Measurements from ENCODE around the gene BCDIN3D. TPM values are rescaled to one million over a fixed set of nuclear protein-coding genes. Genes with fewer than 3 reads are reported as not detected.
A peak's percentile ranks its signal among the peaks of the same experiment; 100 is the strongest.
"Not testable (repeated sequence)": the region's sequence is repeated elsewhere in the genome, so short reads cannot be mapped to it uniquely, and the experiment has no call there.

BCDIN3D gene
- total RNA-seq, 3 donors from 2014 or later: 2.2 to 6.0 (median 3.9) TPM

- no peaks in the 10 kb centered on the region for H3K9me3 ChIP-seq
- TF ChIP-seq, protein P1, sequence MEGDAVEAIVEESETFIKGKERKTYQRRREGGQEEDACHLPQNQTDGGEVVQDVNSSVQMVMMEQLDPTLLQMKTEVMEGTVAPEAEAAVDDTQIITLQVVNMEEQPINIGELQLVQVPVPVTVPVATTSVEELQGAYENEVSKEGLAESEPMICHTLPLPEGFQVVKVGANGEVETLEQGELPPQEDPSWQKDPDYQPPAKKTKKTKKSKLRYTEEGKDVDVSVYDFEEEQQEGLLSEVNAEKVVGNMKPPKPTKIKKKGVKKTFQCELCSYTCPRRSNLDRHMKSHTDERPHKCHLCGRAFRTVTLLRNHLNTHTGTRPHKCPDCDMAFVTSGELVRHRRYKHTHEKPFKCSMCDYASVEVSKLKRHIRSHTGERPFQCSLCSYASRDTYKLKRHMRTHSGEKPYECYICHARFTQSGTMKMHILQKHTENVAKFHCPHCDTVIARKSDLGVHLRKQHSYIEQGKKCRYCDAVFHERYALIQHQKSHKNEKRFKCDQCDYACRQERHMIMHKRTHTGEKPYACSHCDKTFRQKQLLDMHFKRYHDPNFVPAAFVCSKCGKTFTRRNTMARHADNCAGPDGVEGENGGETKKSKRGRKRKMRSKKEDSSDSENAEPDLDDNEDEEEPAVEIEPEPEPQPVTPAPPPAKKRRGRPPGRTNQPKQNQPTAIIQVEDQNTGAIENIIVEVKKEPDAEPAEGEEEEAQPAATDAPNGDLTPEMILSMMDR (IDR thresholded peaks at IDR 0.05): no peak
- TF ChIP-seq POLR2A (IDR thresholded peaks at IDR 0.05) (no peak), POLR2AphosphoS5 (IDR thresholded peaks at IDR 0.05) (no peak)
- no peaks in the 10 kb centered on the region for H3K27me3 ChIP-seq
- DNase-seq (ENCODE audit: low spot score in 2 of 2): no peak
- no peak overlapping the region for H3K27ac ChIP-seq
- no peak overlapping the region for H3K4me3 ChIP-seq
- peaks cover 6 to 23% of the 10 kb centered on the region in 2 donors for H3K4me1 ChIP-seq
- H3K36me3 ChIP-seq: no peaks in the 10 kb centered on the region
- intact Hi-C loops (cut with DNase I; ENCODE audit: low total_unique reads): no loop called here
These were observed 29.5 kb upstream of the BCDIN3D start for GRCh38 chr12:49872381-49872780.

GRCh38 chr12:49871811-49872251 is 28.9 kb upstream of the BCDIN3D start:
- H3K9me3 ChIP-seq; H3K27me3 ChIP-seq; DNase-seq (ENCODE audit: low spot score in 2 of 2); H3K27ac ChIP-seq; intact Hi-C loops (cut with DNase I; ENCODE audit: low total_unique reads); H3K36me3 ChIP-seq; H3K4me3 ChIP-seq: not testable (repeated sequence)
- peaks cover 6 to 26% of the 10 kb centered on the region in 2 donors for H3K4me1 ChIP-seq

GRCh38 chr12:49871263-49871561 is 28.3 kb upstream of the BCDIN3D start:
- Histone ChIP-seq H3K9me3 (no peaks in the 10 kb centered on the region), H3K27me3 (no peaks in the 10 kb centered on the region), H3K4me3 (no peak overlapping the region), H3K27ac (no peak overlapping the region), H3K4me1 (peaks cover 6 to 26% of the 10 kb centered on the region in 2 donors), H3K36me3 (no peaks in the 10 kb centered on the region)
- DNase-seq (ENCODE audit: low spot score in 2 of 2): no peak
- TF ChIP-seq POLR2A (IDR thresholded peaks at IDR 0.05) (no peak), POLR2AphosphoS5 (IDR thresholded peaks at IDR 0.05) (no peak)
- TF ChIP-seq, protein P1 (IDR thresholded peaks at IDR 0.05): no peak
- intact Hi-C loops (cut with DNase I; ENCODE audit: low total_unique reads): no loop called here

DNA sequence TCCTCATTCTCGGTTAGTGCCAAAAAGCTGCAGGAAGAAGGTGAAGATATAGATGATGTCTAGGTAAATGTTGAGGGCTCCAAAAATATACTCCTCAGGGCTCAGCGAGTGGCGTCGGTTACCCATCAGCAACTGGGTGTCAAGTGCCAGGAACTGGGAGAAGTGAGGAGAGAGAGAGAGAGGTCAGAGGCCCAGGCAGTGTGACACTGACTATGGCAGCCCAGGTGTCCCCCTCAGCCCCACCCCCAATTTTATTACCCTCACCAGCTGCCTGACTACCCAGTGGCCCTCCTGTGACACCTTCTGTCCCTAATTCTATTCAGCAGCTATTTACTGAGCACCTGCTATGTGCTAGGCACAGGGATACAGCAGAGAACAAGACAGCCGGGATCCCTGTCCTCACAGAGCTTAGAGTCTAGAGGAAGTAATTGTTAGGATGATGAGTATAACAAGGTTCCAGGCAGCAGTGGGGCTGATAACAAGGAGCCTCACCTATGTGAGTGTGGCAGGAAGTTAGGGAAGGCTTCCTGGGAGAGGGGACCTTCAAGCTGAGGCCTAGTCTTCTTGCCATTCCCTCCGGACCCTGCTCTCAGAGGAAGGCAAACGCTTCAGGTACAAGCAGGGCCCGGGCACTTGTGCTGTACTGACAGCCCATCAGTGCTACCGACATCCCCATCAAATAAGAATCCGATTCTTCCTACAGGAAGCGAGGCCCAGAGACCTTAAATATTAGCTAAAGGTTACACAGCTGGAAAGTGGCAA is 27.8 kb upstream of the BCDIN3D start:
- peak in 1 of 2 donors; percentile 12 for DNase-seq (ENCODE audit: low spot score in 2 of 2)
- no peaks in the 10 kb centered on the region for H3K36me3 ChIP-seq
- H3K27ac ChIP-seq: peak overlapping the region in 1 of 2 donors; percentile 88
- TF ChIP-seq POLR2A (IDR thresholded peaks at IDR 0.05) (no peak), POLR2AphosphoS5 (IDR thresholded peaks at IDR 0.05) (no peak)
- TF ChIP-seq, protein P1 (IDR thresholded peaks at IDR 0.05): no peak
- H3K27me3 ChIP-seq: no peaks in the 10 kb centered on the region
- peaks cover 6 to 26% of the 10 kb centered on the region in 2 donors for H3K4me1 ChIP-seq
- no peaks in the 10 kb centered on the region for H3K9me3 ChIP-seq
- no peak overlapping the region for H3K4me3 ChIP-seq
- intact Hi-C loops (cut with DNase I; ENCODE audit: low total_unique reads): no loop called here

DNA sequence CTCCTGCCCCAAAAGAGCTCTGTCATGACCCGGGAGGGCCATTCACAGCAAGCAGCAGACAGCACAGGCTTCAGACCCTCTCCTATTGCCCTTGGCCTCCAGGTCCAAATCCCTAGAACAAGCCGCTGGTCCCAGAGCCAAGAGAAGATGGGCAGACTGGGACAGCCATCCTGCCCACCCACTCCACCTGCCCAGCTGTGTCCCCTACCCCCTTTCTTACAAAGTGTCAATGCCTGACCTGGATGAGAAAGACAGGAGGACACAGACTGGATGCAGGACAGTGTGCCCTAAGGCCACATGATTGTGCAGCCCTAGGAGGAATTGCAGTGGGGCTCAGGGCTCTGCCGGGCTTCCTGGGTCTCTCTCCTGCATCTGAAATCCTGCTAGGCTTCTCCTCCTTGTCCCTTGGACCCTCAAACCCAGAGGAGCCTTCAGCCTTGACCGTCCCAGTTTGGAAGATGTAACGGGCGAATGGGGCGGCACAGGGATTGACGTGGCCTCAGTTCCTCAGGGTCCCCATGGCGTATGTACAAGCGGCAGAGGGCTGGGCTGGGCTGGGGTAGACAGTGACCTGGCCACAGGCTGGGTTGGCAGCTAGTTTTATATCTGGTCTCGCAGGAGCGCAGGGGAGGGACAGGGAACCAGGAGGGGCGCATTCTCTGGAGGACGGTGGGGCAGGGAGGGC is 27.1 kb upstream of the BCDIN3D start:
- peaks cover 6 to 26% of the 10 kb centered on the region in 2 donors for H3K4me1 ChIP-seq
- H3K4me3 ChIP-seq: no peak overlapping the region
- peak overlapping the region; percentile 67 to 88 for H3K27ac ChIP-seq
- intact Hi-C loops (cut with DNase I; ENCODE audit: low total_unique reads): no loop called here
- no peaks in the 10 kb centered on the region for H3K36me3 ChIP-seq
- peak in 1 of 2 donors; percentile 15 for DNase-seq (ENCODE audit: low spot score in 2 of 2)
- TF ChIP-seq POLR2A (IDR thresholded peaks at IDR 0.05): no peak
- TF ChIP-seq, protein P1 (IDR thresholded peaks at IDR 0.05): no peak
- TF ChIP-seq POLR2AphosphoS5 (IDR thresholded peaks at IDR 0.05): no peak
- H3K27me3 ChIP-seq: no peaks in the 10 kb centered on the region
- H3K9me3 ChIP-seq: no peaks in the 10 kb centered on the region
